Keratinocyte (primary cell): ENCODE measurements around the gene PHRF1. TPM values are rescaled to one million over a fixed set of nuclear protein-coding genes. Genes with fewer than 3 reads are reported as not detected.

ENCODE experiments used
- DNase-seq: peaks from one replicate; pipeline ENCODE4 v3.0.0-alpha.2; 2011; ENCODE audit warnings: low read depth, missing footprints, low spot score
- FAIRE-seq: peaks from 2 replicates; lab custom pipeline; 2011; peaks lifted over from hg19 to GRCh38; lab: Jason Lieb, UNC
- H2AFZ ChIP-seq: 2 replicates; pipeline ENCODE4 v1.6.0; 2012; ENCODE audit warnings: low read length, control low read depth, inconsistent platforms; ENCODE audit not compliant: control insufficient read depth
- H3K27ac ChIP-seq: 2 replicates; pipeline ENCODE4 v1.5.1; 2011; ENCODE audit warnings: low read length; ENCODE audit not compliant: control insufficient read depth, insufficient read depth
- H3K27me3 ChIP-seq: 3 replicates; pipeline ENCODE4 v1.6.0; 2011; ENCODE audit warnings: low read length; ENCODE audit not compliant: control insufficient read depth, insufficient read depth; ENCODE audit errors: extremely low read depth
- H3K36me3 ChIP-seq, 2 experiments: 2 replicates in 1 of 2; 3 replicates in 1 of 2; pipeline ENCODE4 v1.5.1; 2011; ENCODE audit warnings: low read length in 2 of 2, mild to moderate bottlenecking in 1 of 2; ENCODE audit not compliant: control insufficient read depth in 2 of 2, insufficient read depth in 2 of 2; ENCODE audit errors: extremely low read depth in 1 of 2
- H3K4me1 ChIP-seq: 3 replicates; pipeline ENCODE4 v1.5.1; 2011; ENCODE audit warnings: low read length; ENCODE audit not compliant: control insufficient read depth, insufficient read depth; ENCODE audit errors: extremely low read depth
- H3K4me2 ChIP-seq: 3 replicates; pipeline ENCODE4 v1.6.0; 2011; ENCODE audit warnings: low read depth, low read length; ENCODE audit not compliant: control insufficient read depth, insufficient read depth; ENCODE audit errors: extremely low read depth
- H3K4me3 ChIP-seq, 3 experiments: fragments of 200-600 bp in 1 of 3; sonication (generic) in 1 of 3; 2 replicates in 2 of 3; 3 replicates in 1 of 3; pipeline ENCODE4 v1.5.1; 2011 to 2016; ENCODE audit warnings: low read length in 3 of 3, mild to moderate bottlenecking in 3 of 3, control low read depth in 2 of 3, inconsistent platforms in 1 of 3, low read depth in 1 of 3, mixed read lengths in 1 of 3, mixed run types in 1 of 3, moderate library complexity in 1 of 3; ENCODE audit not compliant: control insufficient read depth in 2 of 3, insufficient read depth in 2 of 3; ENCODE audit errors: extremely low read depth in 1 of 3
- H3K79me2 ChIP-seq: 2 replicates; pipeline ENCODE4 v1.6.0; 2012; ENCODE audit warnings: low read length; ENCODE audit not compliant: control insufficient read depth, insufficient read depth
- H3K9ac ChIP-seq: 3 replicates; pipeline ENCODE4 v1.6.0; 2011; ENCODE audit warnings: low read length; ENCODE audit not compliant: control insufficient read depth, insufficient read depth; ENCODE audit errors: extremely low read depth
- H3K9me1 ChIP-seq: 3 replicates; pipeline ENCODE4 v1.6.0; 2011; ENCODE audit warnings: low read length; ENCODE audit not compliant: control insufficient read depth, insufficient read depth; ENCODE audit errors: extremely low read depth
- H3K9me3 ChIP-seq: 2 replicates; pipeline ENCODE4 v1.5.1; 2012; ENCODE audit warnings: low read depth, low read length; ENCODE audit not compliant: control insufficient read depth
- H4K20me1 ChIP-seq: 3 replicates; pipeline ENCODE4 v1.6.0; 2011; ENCODE audit warnings: low read length; ENCODE audit not compliant: control insufficient read depth, insufficient read depth; ENCODE audit errors: extremely low read depth
- EZH2 ChIP-seq: IDR thresholded peaks from one replicate; pipeline ENCODE4 v1.6.1; 2012; ENCODE audit warnings: inconsistent platforms, mild to moderate bottlenecking, low read length, moderate library complexity
- dilution Hi-C: fragments of 300-500 bp; cut with MboI; formaldehyde crosslinking; loops from one replicate; pipeline ENCODE4 v1.7.0; 2020; ENCODE audit warnings: low sequenced_read_pairs; ENCODE audit not compliant: extremely low pct_ligation_motif_present
- polyA plus RNA-seq, 5 experiments: library from polyadenylated mRNA; depleted of rRNA in 3 of 5; stranded (reverse) in 3 of 5; stranded (forward) in 1 of 5; unstranded in 1 of 5; fragments of >200 nt; gene quantifications; 1 replicate in 1 of 5; 2 replicates in 3 of 5; 3 replicates in 1 of 5; pipeline versions ENCODE4 v1.2.1 to v1.2.3, GENCODE V29; 2011 to 2012; ENCODE audit warnings: missing spikeins in 2 of 5, low read depth in 1 of 5, low replicate concordance in 1 of 5
- TF ChIP-seq, protein P1 (sequence below), 3 experiments: IDR thresholded peaks in 1 of 3; conservative IDR thresholded peaks in 1 of 3; optimal IDR thresholded peaks in 1 of 3; 2 replicates in 2 of 3; 3 replicates in 1 of 3; pipeline versions ENCODE3 to v1.5.1; 2011; ENCODE audit warnings: low read length in 3 of 3, mild to moderate bottlenecking in 3 of 3, moderate library complexity in 2 of 3, control low read depth in 1 of 3, inconsistent platforms in 1 of 3; ENCODE audit not compliant: insufficient read depth in 2 of 3; ENCODE audit errors: extremely low read depth in 1 of 3

The PHRF1 gene
- polyA plus RNA-seq, 1 donor (not counting 4 experiments of a cell fraction or from before 2014, with no cell fraction given), result 10.7 TPM

GRCh38 chr11:587546-587945, 11.3 kb downstream of the PHRF1 start:
- Histone ChIP-seq H3K9me3 (no peaks in the 10 kb centered on the region), H2AFZ (no peak overlapping the region), H3K36me3 (peaks cover 35 to 47% of the 10 kb centered on the region in 2 experiments), H3K9ac (no peak overlapping the region), H3K79me2 (peaks cover 62% of the 10 kb centered on the region), H3K27ac (no peak overlapping the region), H3K9me1 (no peaks in the 10 kb centered on the region), H3K4me1 (no peaks in the 10 kb centered on the region), H4K20me1 (peaks cover 5% of the 10 kb centered on the region), H3K4me2 (no peak overlapping the region), H3K4me3 (no peak overlapping the region), H3K27me3 (no peaks in the 10 kb centered on the region)
- dilution Hi-C loops, result no loop called here
- DNase-seq (no peak), FAIRE-seq (no peak)
- TF ChIP-seq, protein P1, sequence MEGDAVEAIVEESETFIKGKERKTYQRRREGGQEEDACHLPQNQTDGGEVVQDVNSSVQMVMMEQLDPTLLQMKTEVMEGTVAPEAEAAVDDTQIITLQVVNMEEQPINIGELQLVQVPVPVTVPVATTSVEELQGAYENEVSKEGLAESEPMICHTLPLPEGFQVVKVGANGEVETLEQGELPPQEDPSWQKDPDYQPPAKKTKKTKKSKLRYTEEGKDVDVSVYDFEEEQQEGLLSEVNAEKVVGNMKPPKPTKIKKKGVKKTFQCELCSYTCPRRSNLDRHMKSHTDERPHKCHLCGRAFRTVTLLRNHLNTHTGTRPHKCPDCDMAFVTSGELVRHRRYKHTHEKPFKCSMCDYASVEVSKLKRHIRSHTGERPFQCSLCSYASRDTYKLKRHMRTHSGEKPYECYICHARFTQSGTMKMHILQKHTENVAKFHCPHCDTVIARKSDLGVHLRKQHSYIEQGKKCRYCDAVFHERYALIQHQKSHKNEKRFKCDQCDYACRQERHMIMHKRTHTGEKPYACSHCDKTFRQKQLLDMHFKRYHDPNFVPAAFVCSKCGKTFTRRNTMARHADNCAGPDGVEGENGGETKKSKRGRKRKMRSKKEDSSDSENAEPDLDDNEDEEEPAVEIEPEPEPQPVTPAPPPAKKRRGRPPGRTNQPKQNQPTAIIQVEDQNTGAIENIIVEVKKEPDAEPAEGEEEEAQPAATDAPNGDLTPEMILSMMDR (optimal IDR thresholded peaks at IDR 0.05 in 1 of 3, IDR thresholded peaks at IDR 0.05 in 1 of 3, conservative IDR thresholded peaks at IDR 0.05 in 1 of 3; ENCODE audit: extremely low read depth in 1 of 3, insufficient read depth in 2 of 3, low read length in 3 of 3), result no peak
- TF ChIP-seq EZH2, result no peak

GRCh38 chr11:587978-588380, 11.7 kb downstream of the PHRF1 start:
- Histone ChIP-seq H2AFZ (no peak overlapping the region), H3K9me1 (no peaks in the 10 kb centered on the region), H3K9ac (no peak overlapping the region), H4K20me1 (peaks cover 5% of the 10 kb centered on the region), H3K27me3 (no peaks in the 10 kb centered on the region), H3K4me3 (no peak overlapping the region), H3K36me3 (peaks cover 38 to 49% of the 10 kb centered on the region in 2 experiments), H3K9me3 (no peaks in the 10 kb centered on the region), H3K79me2 (peaks cover 63% of the 10 kb centered on the region), H3K4me1 (no peaks in the 10 kb centered on the region), H3K4me2 (no peak overlapping the region), H3K27ac (no peak overlapping the region)
- DNase-seq (no peak), FAIRE-seq (no peak)
- dilution Hi-C loops, result no loop called here
- TF ChIP-seq, protein P1 (optimal IDR thresholded peaks at IDR 0.05 in 1 of 3, IDR thresholded peaks at IDR 0.05 in 1 of 3, conservative IDR thresholded peaks at IDR 0.05 in 1 of 3; ENCODE audit: extremely low read depth in 1 of 3, insufficient read depth in 2 of 3, low read length in 3 of 3), result no peak
- TF ChIP-seq EZH2, result no peak
